Ovary (tissue), 3 donors: ENCODE data around the gene STIM1.

ENCODE experiments used
- EP300 ChIP-seq: sonication (generic); formaldehyde crosslinking; IDR thresholded peaks from one replicate; pipeline ENCODE4 v1.6.1; 2017; ENCODE audit warnings: antibody characterized with exemption
- POLR2A ChIP-seq: fragments of 450-650 bp; IDR thresholded peaks from one replicate; pipeline ENCODE4 v1.6.1; 2017; ENCODE audit warnings: antibody characterized with exemption, mild to moderate bottlenecking, moderate library complexity
- TF ChIP-seq, protein P1 (sequence below), 3 donors: fragments of 450-650 bp in 2 of 3; fragments of 200-600 bp in 1 of 3; IDR thresholded peaks; one replicate each; pipeline versions ENCODE4 v1.5.1 to v1.8.0; 2016 to 2022; ENCODE audit warnings: antibody characterized with exemption in 3 of 3, mild to moderate bottlenecking in 1 of 3
- donor health status: DM: no; HTN: no; CAD: no.

DNA sequence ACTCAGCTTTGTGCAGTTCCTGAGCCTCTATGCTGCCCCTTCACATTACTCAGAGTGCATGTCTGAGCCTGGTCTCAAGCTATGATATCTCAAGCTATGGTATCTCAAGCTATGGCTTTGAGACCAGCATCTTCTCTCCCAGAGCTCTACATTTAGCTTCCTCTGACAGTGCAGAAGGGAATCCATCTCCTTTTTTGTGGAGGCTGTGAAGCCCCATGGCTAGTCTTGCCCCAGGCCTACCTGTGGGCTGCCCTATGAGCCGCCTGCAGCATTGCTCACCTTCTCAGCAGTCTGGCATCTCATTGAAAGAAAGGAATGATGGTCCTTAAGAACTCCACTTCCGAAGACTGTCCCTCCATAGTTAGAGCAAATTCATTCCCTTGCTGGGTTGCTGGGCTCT lies 34.5 kb upstream of the STIM1 start:
- TF ChIP-seq, protein P1, sequence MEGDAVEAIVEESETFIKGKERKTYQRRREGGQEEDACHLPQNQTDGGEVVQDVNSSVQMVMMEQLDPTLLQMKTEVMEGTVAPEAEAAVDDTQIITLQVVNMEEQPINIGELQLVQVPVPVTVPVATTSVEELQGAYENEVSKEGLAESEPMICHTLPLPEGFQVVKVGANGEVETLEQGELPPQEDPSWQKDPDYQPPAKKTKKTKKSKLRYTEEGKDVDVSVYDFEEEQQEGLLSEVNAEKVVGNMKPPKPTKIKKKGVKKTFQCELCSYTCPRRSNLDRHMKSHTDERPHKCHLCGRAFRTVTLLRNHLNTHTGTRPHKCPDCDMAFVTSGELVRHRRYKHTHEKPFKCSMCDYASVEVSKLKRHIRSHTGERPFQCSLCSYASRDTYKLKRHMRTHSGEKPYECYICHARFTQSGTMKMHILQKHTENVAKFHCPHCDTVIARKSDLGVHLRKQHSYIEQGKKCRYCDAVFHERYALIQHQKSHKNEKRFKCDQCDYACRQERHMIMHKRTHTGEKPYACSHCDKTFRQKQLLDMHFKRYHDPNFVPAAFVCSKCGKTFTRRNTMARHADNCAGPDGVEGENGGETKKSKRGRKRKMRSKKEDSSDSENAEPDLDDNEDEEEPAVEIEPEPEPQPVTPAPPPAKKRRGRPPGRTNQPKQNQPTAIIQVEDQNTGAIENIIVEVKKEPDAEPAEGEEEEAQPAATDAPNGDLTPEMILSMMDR (IDR thresholded peaks at IDR 0.05): no peak
- TF ChIP-seq POLR2A: no peak
- TF ChIP-seq EP300: no peak
